A673 (cell line): ENCODE results near the gene BIRC6. TPM values are rescaled to one million over a fixed set of nuclear protein-coding genes. Genes with fewer than 3 reads are reported as not detected.
"Not testable (repeated sequence)": the region's sequence is repeated elsewhere in the genome, so short reads cannot be mapped to it uniquely, and the experiment has no call there.

ENCODE experiments used
- BruUV-seq: library from RNA; stranded (reverse); fragments of 400-500 nt; replicated peaks from 2 replicates; lab custom pipeline; 2021; lab: Mats Ljungman, UMichigan
- CTCF ChIA-PET: fragments of 300-600 bp; sonication (Branson Sonifier 250); formaldehyde crosslinking; loops from one replicate; lab custom pipeline; 2022; ENCODE audit warnings: antibody characterized with exemption; lab: Charles Lee
- POLR2A ChIA-PET: fragments of 300-600 bp; sonication (Branson Sonifier 250); formaldehyde crosslinking; loops from one replicate; lab custom pipeline; 2022; ENCODE audit warnings: antibody characterized with exemption; ENCODE audit not compliant: low non-redundant PET; lab: Charles Lee
- DNase-seq: peaks from one replicate; pipeline ENCODE4 v3.0.0-alpha.2; 2015; ENCODE audit warnings: low spot score
- H3K27ac ChIP-seq: fragments of 200-600 bp; sonication (generic); 2 replicates; pipeline ENCODE4 v1.5.1; 2016; ENCODE audit warnings: mixed run types, low read depth, mild to moderate bottlenecking, mixed read lengths, antibody characterized with exemption, low read length; ENCODE audit not compliant: poor library complexity, severe bottlenecking
- H3K27me3 ChIP-seq: fragments of 200-600 bp; sonication (generic); replicated peaks from 2 replicates; pipeline ENCODE4 v1.6.1; 2017; ENCODE audit warnings: mixed run types, low read depth, mild to moderate bottlenecking, mixed read lengths, antibody characterized with exemption, low read length; ENCODE audit not compliant: insufficient read depth, poor library complexity
- H3K36me3 ChIP-seq: fragments of 200-600 bp; sonication (generic); 2 replicates; pipeline ENCODE4 v1.6.1; 2016; ENCODE audit warnings: mixed run types, mild to moderate bottlenecking, mixed read lengths, antibody characterized with exemption, low read length; ENCODE audit not compliant: insufficient read depth, poor library complexity, severe bottlenecking
- H3K4me1 ChIP-seq: fragments of 200-600 bp; sonication (generic); 2 replicates; pipeline ENCODE4 v1.6.1; 2017; ENCODE audit warnings: mixed run types, mild to moderate bottlenecking, mixed read lengths, antibody characterized with exemption, low read length; ENCODE audit not compliant: insufficient read depth, poor library complexity, severe bottlenecking
- H3K4me3 ChIP-seq: fragments of 200-600 bp; sonication (generic); 2 replicates; pipeline ENCODE4 v1.5.1; 2016; ENCODE audit warnings: low read depth, mixed run types, mild to moderate bottlenecking, mixed read lengths, low read length; ENCODE audit not compliant: poor library complexity, severe bottlenecking
- H3K9me3 ChIP-seq: fragments of 200-600 bp; sonication (generic); 2 replicates; pipeline ENCODE4 v1.6.1; 2016; ENCODE audit warnings: mixed run types, low read depth, mild to moderate bottlenecking, mixed read lengths, antibody characterized with exemption, low read length; ENCODE audit not compliant: poor library complexity, severe bottlenecking
- EZH2 ChIP-seq: fragments of 200-600 bp; sonication (generic); IDR thresholded peaks from 2 replicates; pipeline ENCODE4 v1.6.1; 2017; ENCODE audit warnings: borderline replicate concordance, low read depth, mild to moderate bottlenecking, mixed read lengths, antibody characterized with exemption, low read length; ENCODE audit not compliant: poor library complexity, severe bottlenecking
- intact Hi-C: fragments of 100-400 bp; cut with micrococcal nuclease; formaldehyde crosslinking; loops from one replicate; pipeline ENCODE4 v1.10.0; 2022; ENCODE audit not compliant: unreplicated experiment
- total RNA-seq: library from RNA; stranded (reverse); gene quantifications from 2 replicates; pipeline ENCODE4 v1.2.3, GENCODE V29; 2021
- TF ChIP-seq, protein P1 (sequence below): fragments of 300-800, 200-600 bp; sonication (generic); conservative IDR thresholded peaks from 2 replicates; pipeline ENCODE4 v1.5.1; 2017; ENCODE audit warnings: low read depth, mild to moderate bottlenecking, antibody characterized with exemption, low read length, moderate library complexity, mixed read lengths

The BIRC6 gene
- total RNA-seq, 1 experiment from 2014 or later: 75.9 TPM

DNA sequence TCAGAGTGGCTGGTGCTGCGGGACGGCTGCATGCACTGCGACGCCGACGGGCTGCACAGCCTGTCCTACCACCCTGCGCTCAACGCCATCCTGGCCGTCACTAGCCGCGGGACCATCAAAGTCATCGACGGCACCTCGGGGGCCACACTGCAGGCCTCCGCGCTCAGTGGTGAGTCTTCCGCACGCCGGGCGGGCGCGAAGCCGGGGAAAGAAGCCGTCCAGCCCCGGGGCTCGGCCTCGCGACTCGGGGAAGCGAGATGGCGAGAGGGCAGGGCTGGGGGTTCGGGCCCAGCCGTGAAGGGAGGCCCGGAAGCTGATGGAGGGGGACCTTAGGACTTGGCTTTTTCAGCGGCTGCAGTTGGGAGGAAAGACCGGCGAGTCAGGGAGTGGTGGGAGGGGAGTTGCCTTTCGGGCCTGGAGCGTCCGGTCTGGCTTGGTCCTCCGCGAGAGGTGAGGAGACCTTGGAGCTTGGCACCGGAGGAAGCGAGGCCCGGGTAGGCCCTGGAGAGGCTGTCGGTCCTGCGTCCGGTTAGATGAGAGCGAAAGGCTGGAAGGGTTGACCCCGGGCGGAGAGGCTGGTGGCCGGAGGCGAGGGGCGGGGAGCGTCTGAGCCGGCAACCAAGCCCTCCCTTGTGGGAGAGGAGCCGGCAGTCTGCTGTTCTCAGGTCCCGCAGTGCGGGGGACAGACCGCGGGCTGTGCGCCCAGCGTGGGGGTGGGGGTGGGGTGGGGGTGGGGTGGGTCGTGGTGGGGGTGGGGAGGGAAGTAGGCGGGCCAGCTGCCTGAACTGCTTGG lies 691 bp downstream of the BIRC6 start:
- intact Hi-C loops: loop anchor here (10.0 kb wide), 1 partner anchor 353 kb away; no protein-coding TSS in a partner anchor
- Histone ChIP-seq H3K9me3 (no peaks in the 10 kb centered on the region), H3K4me1 (peaks cover 8% of the 10 kb centered on the region), H3K36me3 (no peaks in the 10 kb centered on the region), H3K27me3 (no peaks in the 10 kb centered on the region), H3K4me3 (peak overlapping the region; percentile 99), H3K27ac (peak overlapping the region; percentile 92)
- ChIA-PET POLR2A (no interaction called here), CTCF (no interaction called here)
- DNase-seq: no peak
- BruUV-seq: no TSS peak
- TF ChIP-seq, protein P1, sequence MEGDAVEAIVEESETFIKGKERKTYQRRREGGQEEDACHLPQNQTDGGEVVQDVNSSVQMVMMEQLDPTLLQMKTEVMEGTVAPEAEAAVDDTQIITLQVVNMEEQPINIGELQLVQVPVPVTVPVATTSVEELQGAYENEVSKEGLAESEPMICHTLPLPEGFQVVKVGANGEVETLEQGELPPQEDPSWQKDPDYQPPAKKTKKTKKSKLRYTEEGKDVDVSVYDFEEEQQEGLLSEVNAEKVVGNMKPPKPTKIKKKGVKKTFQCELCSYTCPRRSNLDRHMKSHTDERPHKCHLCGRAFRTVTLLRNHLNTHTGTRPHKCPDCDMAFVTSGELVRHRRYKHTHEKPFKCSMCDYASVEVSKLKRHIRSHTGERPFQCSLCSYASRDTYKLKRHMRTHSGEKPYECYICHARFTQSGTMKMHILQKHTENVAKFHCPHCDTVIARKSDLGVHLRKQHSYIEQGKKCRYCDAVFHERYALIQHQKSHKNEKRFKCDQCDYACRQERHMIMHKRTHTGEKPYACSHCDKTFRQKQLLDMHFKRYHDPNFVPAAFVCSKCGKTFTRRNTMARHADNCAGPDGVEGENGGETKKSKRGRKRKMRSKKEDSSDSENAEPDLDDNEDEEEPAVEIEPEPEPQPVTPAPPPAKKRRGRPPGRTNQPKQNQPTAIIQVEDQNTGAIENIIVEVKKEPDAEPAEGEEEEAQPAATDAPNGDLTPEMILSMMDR: no peak
- TF ChIP-seq EZH2: no peak

DNA sequence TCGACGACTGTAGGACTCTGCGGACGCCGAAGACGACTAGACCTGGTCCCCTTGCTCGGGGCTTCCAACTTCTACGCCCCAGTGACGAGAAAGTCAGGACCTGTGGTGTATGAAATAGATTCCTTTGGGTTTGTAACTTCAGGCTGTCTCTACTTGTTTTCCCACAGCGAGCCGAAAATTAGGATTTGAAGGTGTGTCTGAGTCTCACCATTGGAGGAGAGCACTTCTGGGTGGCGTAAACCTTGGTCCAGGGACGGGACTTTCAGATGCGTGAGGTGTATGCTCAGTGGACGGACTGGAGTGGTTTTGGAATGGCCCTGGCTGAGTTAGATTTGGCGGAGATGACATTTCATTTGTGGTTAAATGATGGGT lies 1.3 kb downstream of the BIRC6 start:
- Histone ChIP-seq H3K9me3 (no peaks in the 10 kb centered on the region), H3K27ac (no peak overlapping the region), H3K27me3 (no peaks in the 10 kb centered on the region), H3K36me3 (no peaks in the 10 kb centered on the region), H3K4me1 (peaks cover 8% of the 10 kb centered on the region), H3K4me3 (peak overlapping the region; percentile 99)
- TF ChIP-seq, protein P1: no peak
- no peak for TF ChIP-seq EZH2
- ChIA-PET CTCF (no interaction called here), POLR2A (no interaction called here)
- BruUV-seq: TSS peak; percentile 36
- DNase-seq: no peak
- intact Hi-C loops: loop anchor here (10.0 kb wide), 1 partner anchor 353 kb away; no protein-coding TSS in a partner anchor

DNA sequence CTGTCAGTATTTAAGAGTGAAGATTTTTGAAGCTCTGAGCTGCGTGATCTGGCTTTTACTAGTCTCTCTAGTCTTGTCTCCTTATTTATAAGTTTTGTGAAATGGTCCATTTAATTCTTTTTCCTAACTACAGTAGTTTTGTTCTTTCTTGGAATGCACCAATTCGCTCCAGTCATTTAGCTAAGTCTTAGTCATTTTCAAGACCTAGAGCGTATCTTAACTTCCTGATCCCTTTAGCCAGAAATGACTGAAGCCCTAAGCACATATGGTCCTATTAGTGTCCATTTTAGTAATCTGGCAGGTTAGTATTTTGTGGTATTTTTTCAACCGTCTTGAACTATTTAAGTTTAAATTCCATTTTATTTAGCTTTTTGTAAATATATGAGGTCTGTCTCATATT lies 3.6 kb downstream of the BIRC6 start:
- DNase-seq: no peak
- H3K4me1 ChIP-seq: peaks cover 8% of the 10 kb centered on the region
- H3K4me3 ChIP-seq: no peak overlapping the region
- BruUV-seq: no TSS peak
- H3K36me3 ChIP-seq: no peaks in the 10 kb centered on the region
- TF ChIP-seq, protein P1: no peak
- TF ChIP-seq EZH2: no peak
- H3K27ac ChIP-seq: no peak overlapping the region
- H3K27me3 ChIP-seq: no peaks in the 10 kb centered on the region
- ChIA-PET POLR2A (interaction anchor here (0.5 to 0.6 kb wide), 2 partner anchors 382 to 556 kb away, joined by 3 to 4 read pairs; no protein-coding TSS in a partner anchor), CTCF (no interaction called here)
- intact Hi-C loops: no loop called here
- H3K9me3 ChIP-seq: no peaks in the 10 kb centered on the region

DNA sequence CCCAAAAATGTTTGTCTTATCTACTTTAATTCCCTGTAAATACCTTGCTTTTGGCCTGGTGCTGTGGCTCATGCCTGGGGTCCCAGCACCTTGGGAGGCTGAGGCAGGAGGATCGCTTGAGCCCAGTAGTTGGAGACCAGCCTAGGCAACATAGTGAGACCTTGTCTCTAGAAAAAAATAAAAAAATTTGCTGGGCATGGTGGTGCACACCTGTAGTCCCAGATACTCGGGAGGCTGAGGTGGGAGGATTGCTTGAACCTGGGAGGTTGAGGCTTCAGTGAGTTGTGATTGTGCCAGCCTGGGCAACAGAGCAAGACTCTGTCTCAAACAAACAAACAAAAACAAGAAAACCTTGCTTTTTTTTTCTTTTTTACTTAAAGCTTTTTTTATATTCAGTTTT lies 6.2 kb downstream of the BIRC6 start:
- H3K4me1 ChIP-seq, BruUV-seq, H3K27me3 ChIP-seq, H3K9me3 ChIP-seq, CTCF ChIA-PET, H3K27ac ChIP-seq, H3K36me3 ChIP-seq, DNase-seq, intact Hi-C loops, H3K4me3 ChIP-seq, POLR2A ChIA-PET: not testable (repeated sequence)
